ENCODE measurements around the gene TSNAX. TPM values are rescaled to one million over a fixed set of nuclear protein-coding genes. Genes with fewer than 3 reads are reported as not detected.
A peak's percentile ranks its signal among the peaks of the same experiment; 100 is the strongest.

The TSNAX gene
- total and polyA plus RNA-seq, 2 of the 4 experiments (the other 2 are of a cell fraction) = 19.6 to 60.6 TPM

DNA sequence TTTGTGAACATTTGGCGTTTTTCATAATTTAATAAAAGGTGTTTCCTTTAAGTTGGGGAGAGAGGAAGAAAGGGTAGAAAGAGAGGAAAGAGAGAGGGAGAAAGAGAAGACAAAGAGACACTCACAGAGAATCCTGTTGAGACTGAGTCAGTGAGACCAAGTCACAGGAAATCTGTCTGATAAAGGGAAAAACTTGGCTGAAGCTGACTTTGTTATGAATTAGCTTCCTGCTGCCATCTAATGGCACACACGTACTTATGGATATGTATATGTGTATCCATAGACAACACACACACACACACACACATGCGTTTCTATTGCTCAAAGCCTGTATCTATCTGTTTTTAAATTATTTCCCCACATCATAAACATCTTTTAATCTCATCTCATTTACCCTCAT is 55.6 kb downstream of the TSNAX start:
- Histone ChIP-seq H4K20me1 (ENCODE audit: insufficient read depth, low read length) (no peaks in the 10 kb centered on the region), H2AFZ (replicated peaks; ENCODE audit: low read length, poor library complexity) (no peak overlapping the region), H3K4ac (ENCODE audit: low read depth, low read length) (no peak overlapping the region), H2BK5ac (ENCODE audit: low read depth, low read length, poor library complexity, severe bottlenecking) (peak overlapping the region; percentile 19), H3K18ac (ENCODE audit: low read depth, low read length) (no peak overlapping the region), H3K9me1 (ENCODE audit: insufficient read depth, low read length) (no peaks in the 10 kb centered on the region), H3K4me3 (ENCODE audit: insufficient read depth, low read depth, low read length) (no peak overlapping the region), H3K4me2 (ENCODE audit: low read depth, low read length) (no peak overlapping the region), H3K4me1 (ENCODE audit: control insufficient read depth, insufficient read depth, low read length) (no peaks in the 10 kb centered on the region), H2AK5ac (ENCODE audit: low read depth, low read length) (no peak overlapping the region), H3K9me3 (ENCODE audit: control insufficient read depth, insufficient read depth, low read length) (no peaks in the 10 kb centered on the region), H4K5ac (ENCODE audit: low read depth, low read length) (no peak overlapping the region), H3K27ac (ENCODE audit: insufficient read depth, low read length) (no peak overlapping the region), H3K27me3 (ENCODE audit: control insufficient read depth, insufficient read depth, low read length) (no peaks in the 10 kb centered on the region), H4K91ac (ENCODE audit: insufficient read depth, low read depth, low read length) (no peak overlapping the region), H2BK15ac (ENCODE audit: low read depth, low read length) (no peak overlapping the region), H3K23ac (ENCODE audit: low read depth, low read length) (no peak overlapping the region), H3K36me3 (ENCODE audit: control insufficient read depth, insufficient read depth, low read length) (no peaks in the 10 kb centered on the region), H3K56ac (ENCODE audit: extremely low read depth, insufficient read depth, low read length) (no peak overlapping the region), H2BK20ac (ENCODE audit: low read depth, low read length) (no peak overlapping the region), H3K14ac (replicated peaks; ENCODE audit: low read depth, low read length) (no peak overlapping the region), H4K8ac (ENCODE audit: low read depth in 2 of 2, low read length in 2 of 2) (no peak overlapping the region), H2BK120ac (ENCODE audit: low read depth, low read length) (no peak overlapping the region), H3K9ac (ENCODE audit: low read depth, low read length) (no peak overlapping the region), H2AK9ac (replicated peaks; ENCODE audit: low read depth, low read length, poor library complexity) (no peak overlapping the region), H3K79me1 (ENCODE audit: low read depth in 1 of 2, low read length in 2 of 2) (no peaks in the 10 kb centered on the region)
- BruUV-seq (replicated peaks) = no TSS peak
- WGBS, 2 experiments (ENCODE audit: extremely low coverage in 2 of 2, insufficient read length in 1 of 2) = no CpG with 5 or more reads among the region's 3 CpGs
- dilution Hi-C loops (cut with HindIII; ENCODE audit: low sequenced_read_pairs, unreplicated experiment) = no loop called here
- DNase-seq (peak; percentile 82), ATAC-seq (ENCODE audit: low read depth) (peak; percentile 88)
- POLR2A ChIA-PET (ENCODE audit: unreplicated experiment) = interaction anchor here (0.6 kb wide), 1 partner anchor 262 kb away, joined by 4 read pairs; no protein-coding TSS in a partner anchor
- intact Hi-C loops (cut with micrococcal nuclease) = loop anchor here (2.0 kb wide), 1 partner anchor 163 kb away; no protein-coding TSS in a partner anchor
- CTCF ChIA-PET = interaction anchor here (0.6 to 1.3 kb wide), 2 partner anchors 162 to 227 kb away, joined by 3 to 4 read pairs; no protein-coding TSS in a partner anchor
- TF ChIP-seq MAZ (IDR thresholded peaks at IDR 0.05; ENCODE audit: borderline replicate concordance, low read depth, low read length) = no peak
- peak; percentile 55 for TF ChIP-seq RAD21 (IDR thresholded peaks at IDR 0.05; ENCODE audit: low read length)
- TF ChIP-seq, protein P1, sequence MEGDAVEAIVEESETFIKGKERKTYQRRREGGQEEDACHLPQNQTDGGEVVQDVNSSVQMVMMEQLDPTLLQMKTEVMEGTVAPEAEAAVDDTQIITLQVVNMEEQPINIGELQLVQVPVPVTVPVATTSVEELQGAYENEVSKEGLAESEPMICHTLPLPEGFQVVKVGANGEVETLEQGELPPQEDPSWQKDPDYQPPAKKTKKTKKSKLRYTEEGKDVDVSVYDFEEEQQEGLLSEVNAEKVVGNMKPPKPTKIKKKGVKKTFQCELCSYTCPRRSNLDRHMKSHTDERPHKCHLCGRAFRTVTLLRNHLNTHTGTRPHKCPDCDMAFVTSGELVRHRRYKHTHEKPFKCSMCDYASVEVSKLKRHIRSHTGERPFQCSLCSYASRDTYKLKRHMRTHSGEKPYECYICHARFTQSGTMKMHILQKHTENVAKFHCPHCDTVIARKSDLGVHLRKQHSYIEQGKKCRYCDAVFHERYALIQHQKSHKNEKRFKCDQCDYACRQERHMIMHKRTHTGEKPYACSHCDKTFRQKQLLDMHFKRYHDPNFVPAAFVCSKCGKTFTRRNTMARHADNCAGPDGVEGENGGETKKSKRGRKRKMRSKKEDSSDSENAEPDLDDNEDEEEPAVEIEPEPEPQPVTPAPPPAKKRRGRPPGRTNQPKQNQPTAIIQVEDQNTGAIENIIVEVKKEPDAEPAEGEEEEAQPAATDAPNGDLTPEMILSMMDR (conservative IDR thresholded peaks at IDR 0.05; ENCODE audit: low read depth, low read length) = peak; percentile 42
- peak; percentile 35; the same call in 1 of the 2 replicates for TF ChIP-seq SMC3 (IDR thresholded peaks at IDR 0.05; ENCODE audit: low read depth, low read length)
- TF ChIP-seq RFX5 (IDR thresholded peaks at IDR 0.05; ENCODE audit: low read depth, low read length) = no peak
- no peak for TF ChIP-seq FOS (IDR thresholded peaks at IDR 0.05; ENCODE audit: low read depth, low read length)
- TF ChIP-seq MAFK (IDR thresholded peaks at IDR 0.05; ENCODE audit: low read depth, low read length) = no peak
- TF ChIP-seq, protein P2, sequence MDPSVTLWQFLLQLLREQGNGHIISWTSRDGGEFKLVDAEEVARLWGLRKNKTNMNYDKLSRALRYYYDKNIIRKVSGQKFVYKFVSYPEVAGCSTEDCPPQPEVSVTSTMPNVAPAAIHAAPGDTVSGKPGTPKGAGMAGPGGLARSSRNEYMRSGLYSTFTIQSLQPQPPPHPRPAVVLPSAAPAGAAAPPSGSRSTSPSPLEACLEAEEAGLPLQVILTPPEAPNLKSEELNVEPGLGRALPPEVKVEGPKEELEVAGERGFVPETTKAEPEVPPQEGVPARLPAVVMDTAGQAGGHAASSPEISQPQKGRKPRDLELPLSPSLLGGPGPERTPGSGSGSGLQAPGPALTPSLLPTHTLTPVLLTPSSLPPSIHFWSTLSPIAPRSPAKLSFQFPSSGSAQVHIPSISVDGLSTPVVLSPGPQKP (IDR thresholded peaks at IDR 0.05; ENCODE audit: borderline replicate concordance, low read depth, low read length) = no peak
- TF ChIP-seq BHLHE40 (IDR thresholded peaks at IDR 0.05; ENCODE audit: low read depth, low read length) = no peak
- TF ChIP-seq POLR2A (IDR thresholded peaks at IDR 0.05; ENCODE audit: low read depth, low read length) = no peak
- no peak for TF ChIP-seq CEBPB (IDR thresholded peaks at IDR 0.05; ENCODE audit: low read depth, low read length)
- no peak for TF ChIP-seq MXI1 (IDR thresholded peaks at IDR 0.05; ENCODE audit: borderline replicate concordance, low read depth, low read length)
- no peak for TF ChIP-seq NFE2L2 (IDR thresholded peaks at IDR 0.05; ENCODE audit: low read depth, low read length)
- TF ChIP-seq, protein P3, sequence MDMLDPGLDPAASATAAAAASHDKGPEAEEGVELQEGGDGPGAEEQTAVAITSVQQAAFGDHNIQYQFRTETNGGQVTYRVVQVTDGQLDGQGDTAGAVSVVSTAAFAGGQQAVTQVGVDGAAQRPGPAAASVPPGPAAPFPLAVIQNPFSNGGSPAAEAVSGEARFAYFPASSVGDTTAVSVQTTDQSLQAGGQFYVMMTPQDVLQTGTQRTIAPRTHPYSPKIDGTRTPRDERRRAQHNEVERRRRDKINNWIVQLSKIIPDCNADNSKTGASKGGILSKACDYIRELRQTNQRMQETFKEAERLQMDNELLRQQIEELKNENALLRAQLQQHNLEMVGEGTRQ (IDR thresholded peaks at IDR 0.05; ENCODE audit: low read depth, low read length) = no peak
- no peak for TF ChIP-seq RCOR1 (IDR thresholded peaks at IDR 0.05; ENCODE audit: insufficient replicate concordance, low read length)
- no peak for TF ChIP-seq CHD1 (IDR thresholded peaks at IDR 0.05; ENCODE audit: low read depth, low read length)
- in situ Hi-C loops (cut with MboI; ENCODE audit: low sequenced_read_pairs) = no loop called here

All from IMR-90 (cell line).